ENCODE measurements around the gene PWP1. TPM values are rescaled to one million over a fixed set of nuclear protein-coding genes. Genes with fewer than 3 reads are reported as not detected.

The PWP1 gene
- total RNA-seq (2022) = 41.5 and 49.7 TPM in 2 replicates
- percentile 89 among the genes with signal in this experiment for Bru-seq, nascent RNA
- BruChase-seq, experiment 1, labeled RNA remaining after a 6-hour chase = percentile 84 among the genes with signal in this experiment
- percentile 87 among the genes with signal in this experiment for BruChase-seq, experiment 2, labeled RNA remaining after a 2-hour chase
- long read RNA-seq, transcript PWP1-201 (15 exons, 2,621 nt) = major isoform, 125 of 151 reads
- long read RNA-seq, partial matches to known transcripts = 5 of 151 reads
- long read RNA-seq, other reads (novel, unspliced or antisense) = 21 of 151 reads

GRCh38 chr12:107685360-107686248 is at the start of gene PWP1:
PWP1 (plus strand) TSS chr12:107685799; CDS start chr12:107685900, 101 bp downstream.
- Mint-ChIP-seq H3K4me3 (ENCODE audit: unreplicated experiment) (peak within 1 kb of the TSS; percentile 90), H3K27ac (ENCODE audit: low read depth, unreplicated experiment) (peak within 1 kb of the TSS; percentile 98), H3K4me1 (ENCODE audit: insufficient read depth, unreplicated experiment) (peaks cover 18% of the 10 kb centered on the region), H3K27me3 (ENCODE audit: insufficient read depth, unreplicated experiment) (no peaks in the 10 kb centered on the region), H3K9me3 (ENCODE audit: unreplicated experiment) (no peaks in the 10 kb centered on the region), H3K36me3 (ENCODE audit: insufficient read depth, unreplicated experiment) (peaks cover 20% of the 10 kb centered on the region)
- CTCF ChIA-PET = interaction anchor here (0.6 to 1.1 kb wide), 7 partner anchors 10 to 1262 kb away, joined by 3 to 6 read pairs (median 3); no protein-coding TSS in a partner anchor
- POLR2A ChIA-PET = interaction anchor here (0.6 to 3.2 kb wide), 9 partner anchors 9 to 1328 kb away, joined by 3 to 36 read pairs (median 3); partner anchors contain the start of gene PRDM4
- intact Hi-C loops (cut with micrococcal nuclease) = loop anchor here (5.0 to 10.0 kb wide), 3 partner anchors 62 to 829 kb away; partner anchors contain the start of genes FICD and PRDM4
- peak; percentile 94 for DNase-seq (ENCODE audit: unreplicated experiment)
- TSS peak; percentile 64 for BruUV-seq (replicated peaks)
- no peak for TF ChIP-seq CTCF (IDR thresholded peaks at IDR 0.05; ENCODE audit: unreplicated experiment)

DNA sequence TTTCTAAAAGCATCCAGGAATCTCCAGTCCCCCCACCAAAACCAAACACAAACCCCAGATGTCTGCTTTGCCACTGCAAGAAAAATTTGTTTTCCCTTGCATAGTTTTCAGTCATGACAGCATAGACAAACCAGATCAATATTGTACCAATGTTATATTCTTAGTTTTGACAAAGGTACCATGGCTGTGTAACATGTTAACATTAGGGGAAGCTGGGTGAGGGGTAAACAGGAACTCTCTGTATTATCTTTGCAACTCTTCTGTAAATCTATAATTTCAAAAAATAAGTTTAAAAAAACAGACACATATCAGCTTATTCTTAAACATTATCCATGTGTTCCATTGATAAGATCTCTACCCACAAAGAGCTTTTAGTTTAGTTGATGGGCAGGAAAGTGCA is 44.4 kb upstream of the PWP1 start:
- H3K36me3 Mint-ChIP-seq (ENCODE audit: insufficient read depth, unreplicated experiment) = no peaks in the 10 kb centered on the region
- CTCF ChIA-PET = interaction anchor here (0.6 to 0.9 kb wide), 2 partner anchors 34 to 35 kb away, joined by 3 read pairs; no protein-coding TSS in a partner anchor
- H3K4me1 Mint-ChIP-seq (ENCODE audit: insufficient read depth, unreplicated experiment) = no peaks in the 10 kb centered on the region
- POLR2A ChIA-PET = interaction anchor here (0.6 kb wide), 1 partner anchor 11 kb away, joined by 3 read pairs; no protein-coding TSS in a partner anchor
- H3K9me3 Mint-ChIP-seq (ENCODE audit: unreplicated experiment) = no peaks in the 10 kb centered on the region
- no peak overlapping the region for H3K4me3 Mint-ChIP-seq (ENCODE audit: unreplicated experiment)
- no peaks in the 10 kb centered on the region for H3K27me3 Mint-ChIP-seq (ENCODE audit: insufficient read depth, unreplicated experiment)
- H3K27ac Mint-ChIP-seq (ENCODE audit: low read depth, unreplicated experiment) = no peak overlapping the region
- no peak for DNase-seq (ENCODE audit: unreplicated experiment)
- intact Hi-C loops (cut with micrococcal nuclease) = no loop called here
- no TSS peak for BruUV-seq (replicated peaks)
- no peak for TF ChIP-seq CTCF (IDR thresholded peaks at IDR 0.05; ENCODE audit: unreplicated experiment)

GRCh38 chr12:107642240-107642639 is 43.4 kb upstream of the PWP1 start:
- CTCF ChIA-PET = no interaction called here
- DNase-seq (ENCODE audit: unreplicated experiment) = no peak
- POLR2A ChIA-PET = no interaction called here
- Mint-ChIP-seq H3K4me1 (ENCODE audit: insufficient read depth, unreplicated experiment) (no peaks in the 10 kb centered on the region), H3K36me3 (ENCODE audit: insufficient read depth, unreplicated experiment) (no peaks in the 10 kb centered on the region), H3K27me3 (ENCODE audit: insufficient read depth, unreplicated experiment) (no peaks in the 10 kb centered on the region), H3K9me3 (ENCODE audit: unreplicated experiment) (no peaks in the 10 kb centered on the region), H3K27ac (ENCODE audit: low read depth, unreplicated experiment) (no peak overlapping the region), H3K4me3 (ENCODE audit: unreplicated experiment) (no peak overlapping the region)
- intact Hi-C loops (cut with micrococcal nuclease) = no loop called here
- TF ChIP-seq CTCF (IDR thresholded peaks at IDR 0.05; ENCODE audit: unreplicated experiment) = no peak
- no TSS peak for BruUV-seq (replicated peaks)

Measured in MCF 10A (cell line).